ENCODE data around the gene DNM2.
"Not testable (repeated sequence)": the region's sequence is repeated elsewhere in the genome, so short reads cannot be mapped to it uniquely, and the experiment has no call there.

The DNM2 gene

GRCh38 chr19:10872546-10873107 lies 154.7 kb downstream of the DNM2 start:
- no peak for DNase-seq

- no peak for DNase-seq
Observed at GRCh38 chr19:10874024-10874423, 156.1 kb downstream of the DNM2 start.

- DNase-seq = no peak
Observed at GRCh38 chr19:10876459-10877240, 158.8 kb downstream of the DNM2 start.

GRCh38 chr19:10877608-10878007 lies 159.7 kb downstream of the DNM2 start:
- not testable (repeated sequence) for DNase-seq

GRCh38 chr19:10878253-10878652 lies 160.4 kb downstream of the DNM2 start:
- DNase-seq = no peak

Data from NCI-H2171 (cell line).